OCI-M2 (cell line): ENCODE measurements around the gene MMP20.

Experiments used
- DNase-seq: peaks from one replicate; lab custom pipeline; 2025; ENCODE audit not compliant: unreplicated experiment; lab: John Stamatoyannopoulos, UW

Gene MMP20

GRCh38 chr11:102623998-102624397 lies 1.1 kb downstream of the MMP20 start:
- DNase-seq: no peak

GRCh38 chr11:102623128-102623527 lies 2.0 kb downstream of the MMP20 start:
- DNase-seq: no peak

GRCh38 chr11:102622258-102622657 lies 2.9 kb downstream of the MMP20 start:
- DNase-seq: no peak

- no peak for DNase-seq
These were observed 4.1 kb downstream of the MMP20 start for GRCh38 chr11:102620818-102621561.

GRCh38 chr11:102620179-102620578 lies 5.0 kb downstream of the MMP20 start:
- DNase-seq: no peak

GRCh38 chr11:102617466-102618008 lies 7.6 kb downstream of the MMP20 start:
- no peak for DNase-seq

GRCh38 chr11:102615894-102616432 lies 9.2 kb downstream of the MMP20 start:
- DNase-seq: no peak

- DNase-seq: no peak
These were observed 9.8 kb downstream of the MMP20 start for GRCh38 chr11:102615077-102615893.

- DNase-seq: no peak
These were observed 10.6 kb downstream of the MMP20 start for GRCh38 chr11:102614485-102614884.

GRCh38 chr11:102614031-102614430 lies 11.1 kb downstream of the MMP20 start:
- DNase-seq: no peak

- DNase-seq: no peak
These were observed 11.7 kb downstream of the MMP20 start for GRCh38 chr11:102613450-102613849.

- DNase-seq: no peak
These were observed 13.8 kb downstream of the MMP20 start for GRCh38 chr11:102611291-102611690.

GRCh38 chr11:102610200-102610599 lies 14.9 kb downstream of the MMP20 start:
- DNase-seq: no peak

- DNase-seq: no peak
These were observed 16.4 kb downstream of the MMP20 start for GRCh38 chr11:102608699-102609098.

- no peak for DNase-seq
These were observed 20.3 kb downstream of the MMP20 start for GRCh38 chr11:102604875-102605274.

GRCh38 chr11:102604011-102604410 lies 21.1 kb downstream of the MMP20 start:
- DNase-seq: no peak

GRCh38 chr11:102603576-102603975 lies 21.6 kb downstream of the MMP20 start:
- no peak for DNase-seq

- no peak for DNase-seq
These were observed 22.0 kb downstream of the MMP20 start for GRCh38 chr11:102603091-102603490.

- DNase-seq: no peak
These were observed 24.5 kb downstream of the MMP20 start for GRCh38 chr11:102600666-102601065.

GRCh38 chr11:102599642-102600261 lies 25.4 kb downstream of the MMP20 start:
- DNase-seq: no peak

GRCh38 chr11:102598272-102598671 lies 26.9 kb downstream of the MMP20 start:
- no peak for DNase-seq
